Measurements from ENCODE around the gene CENPN.

CENPN gene

DNA sequence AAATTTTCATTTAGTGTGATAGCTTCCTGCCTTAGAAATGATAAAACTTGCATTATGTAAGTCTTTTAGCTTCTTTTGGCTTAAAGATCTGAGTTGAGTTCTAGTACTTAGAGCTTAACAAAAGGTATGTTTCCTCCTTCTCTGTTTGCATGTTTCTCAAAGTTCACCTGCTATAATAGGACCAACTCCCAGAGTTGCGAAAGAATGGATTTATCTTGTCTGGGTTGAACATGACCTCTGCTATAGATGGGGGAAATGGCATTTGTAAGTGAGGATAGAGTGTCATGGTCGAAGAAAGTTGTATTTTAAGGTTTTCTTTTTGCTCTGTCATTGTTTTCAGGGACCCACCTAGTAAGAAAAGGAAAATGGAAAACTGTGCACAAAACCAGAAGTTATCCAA lies 35.8 kb downstream of the CENPN start:
- POLR2A ChIA-PET (ENCODE audit: low non-redundant PET), result no interaction called here
- no peak for DNase-seq (ENCODE audit: low spot score)
- H3K27ac ChIP-seq, result no peak overlapping the region
- CTCF ChIA-PET, result interaction anchor here (0.6 kb wide), 1 partner anchor 201 kb away, joined by 4 read pairs; no protein-coding TSS in a partner anchor
- no peak for TF ChIP-seq CTCF (conservative IDR thresholded peaks at IDR 0.05; ENCODE audit: low read depth)

- no peak for DNase-seq (ENCODE audit: low spot score)
- no peak overlapping the region for H3K27ac ChIP-seq
- no peak for TF ChIP-seq CTCF (conservative IDR thresholded peaks at IDR 0.05; ENCODE audit: low read depth)
- CTCF ChIA-PET, result no interaction called here
- POLR2A ChIA-PET (ENCODE audit: low non-redundant PET), result no interaction called here
Measured at GRCh38 chr16:81053761-81054160, 46.7 kb downstream of the CENPN start.

- no peak for TF ChIP-seq CTCF (conservative IDR thresholded peaks at IDR 0.05; ENCODE audit: low read depth)
- no peak overlapping the region for H3K27ac ChIP-seq
- ChIA-PET CTCF (no interaction called here), POLR2A (ENCODE audit: low non-redundant PET) (no interaction called here)
- no peak for DNase-seq (ENCODE audit: low spot score)
Measured at GRCh38 chr16:81060576-81061306, 53.7 kb downstream of the CENPN start.

- H3K27ac ChIP-seq, result no peak overlapping the region
- DNase-seq (ENCODE audit: low spot score), result no peak
- ChIA-PET CTCF (no interaction called here), POLR2A (ENCODE audit: low non-redundant PET) (no interaction called here)
- no peak for TF ChIP-seq CTCF (conservative IDR thresholded peaks at IDR 0.05; ENCODE audit: low read depth)
Measured at GRCh38 chr16:81061307-81061640, 54.3 kb downstream of the CENPN start.

DNA sequence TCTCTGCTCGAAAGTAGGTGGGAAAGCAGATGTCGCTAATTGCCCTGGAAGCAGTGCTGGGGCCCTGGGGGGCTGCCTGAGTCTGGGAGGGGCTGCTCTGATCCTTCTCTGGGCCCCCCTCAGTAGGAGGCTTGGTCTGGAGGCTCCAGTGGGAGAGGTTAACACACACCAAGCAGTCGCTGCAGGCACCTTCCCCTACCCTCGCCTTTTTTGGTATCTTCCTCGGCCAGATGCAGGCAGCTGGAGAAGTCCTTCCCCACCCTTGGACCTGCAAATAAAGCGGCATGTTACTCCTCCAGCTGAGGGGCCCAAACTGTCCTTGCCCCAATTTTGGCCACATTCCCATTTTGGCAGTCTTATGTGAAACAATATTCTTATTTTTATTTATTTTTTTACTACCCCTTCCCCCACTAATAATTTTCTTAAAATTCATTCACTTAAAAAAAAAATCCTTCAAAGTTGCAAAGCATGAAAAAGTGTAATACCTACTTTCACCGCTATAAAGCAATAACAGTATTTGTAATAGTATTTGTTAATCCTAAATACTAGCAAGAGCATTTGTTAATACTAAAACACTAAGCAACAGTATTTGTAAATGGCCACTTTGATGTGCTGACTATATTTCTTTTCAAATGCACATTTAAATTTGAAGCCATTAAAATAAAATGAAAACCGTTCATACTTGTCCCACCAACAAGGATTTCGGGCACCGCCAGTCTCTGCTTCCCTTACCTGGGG lies 55.0 kb downstream of the CENPN start:
- DNase-seq (ENCODE audit: low spot score), result no peak
- no peak for TF ChIP-seq CTCF (conservative IDR thresholded peaks at IDR 0.05; ENCODE audit: low read depth)
- ChIA-PET POLR2A (ENCODE audit: low non-redundant PET) (no interaction called here), CTCF (no interaction called here)
- no peak overlapping the region for H3K27ac ChIP-seq

DNA sequence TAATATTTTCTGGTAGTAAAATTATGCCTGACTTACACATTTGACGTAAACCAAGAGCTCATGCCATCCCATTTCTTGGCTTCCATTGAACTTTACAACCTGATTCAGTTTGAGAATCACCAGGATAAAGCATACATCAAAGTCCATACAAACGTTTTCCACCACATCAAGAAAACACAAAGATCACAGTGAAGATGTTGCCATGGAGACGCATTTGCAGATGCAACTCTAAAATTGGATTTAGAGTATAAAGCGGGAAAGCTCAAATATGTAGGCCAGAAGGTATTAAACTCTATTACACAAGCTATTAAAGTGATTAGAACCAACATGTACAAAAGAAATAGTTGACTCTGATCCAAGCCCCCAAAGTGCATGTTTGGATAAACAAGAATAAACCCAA lies 59.7 kb downstream of the CENPN start:
- no peak for TF ChIP-seq CTCF (conservative IDR thresholded peaks at IDR 0.05; ENCODE audit: low read depth)
- DNase-seq (ENCODE audit: low spot score), result no peak
- CTCF ChIA-PET, result no interaction called here
- POLR2A ChIA-PET (ENCODE audit: low non-redundant PET), result no interaction called here
- no peak overlapping the region for H3K27ac ChIP-seq
